Eye (tissue), 1 donor: ENCODE results near the gene CLIC3.

ENCODE experiments used
- DNase-seq: peaks from one replicate; pipeline ENCODE4 v3.0.0-alpha.2; 2015

CLIC3 gene

GRCh38 chr9:136962163-136962562 lies 34.2 kb downstream of the CLIC3 start:
- DNase-seq, result no peak

GRCh38 chr9:136961279-136962065 lies 34.9 kb downstream of the CLIC3 start:
- peak; percentile 33 for DNase-seq

GRCh38 chr9:136960938-136961275 lies 35.5 kb downstream of the CLIC3 start:
- DNase-seq, result no peak

GRCh38 chr9:136960212-136960937 lies 36.0 kb downstream of the CLIC3 start:
- no peak for DNase-seq

- DNase-seq, result no peak
Observed at GRCh38 chr9:136958898-136959850, 37.2 kb downstream of the CLIC3 start.

- no peak for DNase-seq
Observed at GRCh38 chr9:136958473-136958872, 37.9 kb downstream of the CLIC3 start.

- DNase-seq, result no peak
Observed at GRCh38 chr9:136957901-136958300, 38.5 kb downstream of the CLIC3 start.

GRCh38 chr9:136957461-136957860 lies 38.9 kb downstream of the CLIC3 start:
- DNase-seq, result no peak

GRCh38 chr9:136956604-136957003 lies 39.8 kb downstream of the CLIC3 start:
- DNase-seq, result no peak

GRCh38 chr9:136955943-136956335 lies 40.4 kb downstream of the CLIC3 start:
- DNase-seq, result no peak

- DNase-seq, result no peak
Observed at GRCh38 chr9:136955202-136955942, 41.0 kb downstream of the CLIC3 start.

- no peak for DNase-seq
Observed at GRCh38 chr9:136954270-136955083, 41.9 kb downstream of the CLIC3 start.

- no peak for DNase-seq
Observed at GRCh38 chr9:136953771-136954269, 42.5 kb downstream of the CLIC3 start.

- DNase-seq, result no peak
Observed at GRCh38 chr9:136952876-136953770, 43.2 kb downstream of the CLIC3 start.

GRCh38 chr9:136952321-136952850 lies 44.0 kb downstream of the CLIC3 start:
- no peak for DNase-seq

- no peak for DNase-seq
Observed at GRCh38 chr9:136951541-136952320, 44.6 kb downstream of the CLIC3 start, which contains the start of gene LCN12. Gene LCN12, plus strand, starts transcription at chr9:136952273. Its CDS starts 55 bp downstream, at chr9:136952328.

GRCh38 chr9:136950656-136951276 lies 45.6 kb downstream of the CLIC3 start:
- DNase-seq, result no peak

GRCh38 chr9:136949817-136950655 lies 46.3 kb downstream of the CLIC3 start:
- DNase-seq, result peak; percentile 98
